H1 (cell line): ENCODE data around the gene YPEL4. TPM values are rescaled to one million over a fixed set of nuclear protein-coding genes. Genes with fewer than 3 reads are reported as not detected.

Experiments used
- CTCF ChIA-PET: fragments of 300-600 bp; sonication (Branson Sonifier 250); formaldehyde crosslinking; loops from one replicate; lab custom pipeline; 2021; ENCODE audit not compliant: partially characterized antibody; lab: Charles Lee
- POLR2A ChIA-PET: fragments of 300-600 bp; sonication (Branson Sonifier 250); formaldehyde crosslinking; loops from one replicate; lab custom pipeline; 2021; ENCODE audit warnings: inconsistent platforms; ENCODE audit not compliant: partially characterized antibody; lab: Charles Lee
- DNase-seq, 2 experiments: peaks; one replicate each; pipeline versions ENCODE4 v3.0.0 to v3.0.0-alpha.2; 2010 to 2022; ENCODE audit warnings: low spot score in 2 of 2, low read depth in 1 of 2, mixed read lengths in 1 of 2
- FAIRE-seq: peaks from 2 replicates; lab custom pipeline; 2011; peaks lifted over from hg19 to GRCh38; lab: Jason Lieb, UNC
- H2AFZ ChIP-seq: 2 replicates; pipeline ENCODE4 v1.8.1; 2012; ENCODE audit warnings: low read length, inconsistent platforms
- H2AK5ac ChIP-seq: 2 replicates; pipeline ENCODE4 v1.6.1; 2013; ENCODE audit warnings: low read depth, low read length
- H2BK120ac ChIP-seq: replicated peaks from 2 replicates; pipeline ENCODE3; 2013; ENCODE audit warnings: low read depth, low read length, inconsistent platforms
- H2BK12ac ChIP-seq: 2 replicates; pipeline ENCODE4 v1.6.1; 2013; ENCODE audit warnings: low read depth, low read length
- H2BK15ac ChIP-seq: 2 replicates; pipeline ENCODE4 v1.6.1; 2013; ENCODE audit warnings: low read length
- H2BK20ac ChIP-seq: 2 replicates; pipeline ENCODE4 v1.6.1; 2013; ENCODE audit warnings: low read length
- H2BK5ac ChIP-seq: 2 replicates; pipeline ENCODE4 v1.6.1; 2013; ENCODE audit warnings: low read depth, low read length
- H3K14ac ChIP-seq: 2 replicates; pipeline ENCODE4 v1.6.1; 2013; ENCODE audit warnings: inconsistent platforms; ENCODE audit not compliant: insufficient read length
- H3K18ac ChIP-seq: 2 replicates; pipeline ENCODE4 v1.6.1; 2013; ENCODE audit warnings: low read length; ENCODE audit errors: extremely low read depth
- H3K23ac ChIP-seq: 2 replicates; pipeline ENCODE4 v1.6.1; 2013; ENCODE audit warnings: inconsistent platforms; ENCODE audit not compliant: insufficient read length
- H3K23me2 ChIP-seq: 2 replicates; pipeline ENCODE4 v1.6.1; 2013; ENCODE audit warnings: low read depth, low read length
- H3K27ac ChIP-seq: 2 replicates; pipeline ENCODE4 v1.6.1; 2011; ENCODE audit warnings: low read depth, low read length, inconsistent platforms
- H3K27me3 ChIP-seq, 4 experiments: replicated peaks in 1 of 4; 1 replicate in 1 of 4; 2 replicates in 3 of 4; pipeline versions ENCODE4 v1.6.1 to v1.8.1; 2011 to 2013; ENCODE audit warnings: low read length in 3 of 4, mild to moderate bottlenecking in 3 of 4, inconsistent platforms in 2 of 4, mixed read lengths in 2 of 4, moderate library complexity in 1 of 4; ENCODE audit not compliant: control insufficient read depth in 3 of 4, insufficient read depth in 3 of 4; ENCODE audit errors: extremely low read depth in 1 of 4
- H3K36me3 ChIP-seq, 4 experiments: 2 replicates each; pipeline versions ENCODE4 v1.6.1 to v1.8.1; 2011 to 2013; ENCODE audit warnings: mild to moderate bottlenecking in 4 of 4, low read length in 3 of 4, moderate library complexity in 2 of 4, control low read depth in 1 of 4, inconsistent platforms in 1 of 4; ENCODE audit not compliant: insufficient read depth in 4 of 4, control insufficient read depth in 2 of 4
- H3K4ac ChIP-seq: replicated peaks from 2 replicates; pipeline ENCODE3; 2013; ENCODE audit warnings: low read length, low read depth, mixed read lengths, inconsistent platforms; ENCODE audit not compliant: insufficient read length
- H3K4me1 ChIP-seq, 4 experiments: replicated peaks in 1 of 4; 1 replicate in 1 of 4; 2 replicates in 3 of 4; pipeline versions ENCODE4 v1.6.1 to v1.8.1; 2011 to 2013; ENCODE audit warnings: low read length in 3 of 4, inconsistent platforms in 2 of 4, mixed read lengths in 1 of 4; ENCODE audit not compliant: insufficient read depth in 4 of 4, control insufficient read depth in 3 of 4
- H3K4me2 ChIP-seq, 2 experiments: 2 replicates each; pipeline versions ENCODE4 v1.6.1 to v1.8.1; 2011 to 2013; ENCODE audit warnings: low read depth in 2 of 2, low read length in 2 of 2, control low read depth in 1 of 2, inconsistent platforms in 1 of 2, mild to moderate bottlenecking in 1 of 2; ENCODE audit not compliant: insufficient read depth in 1 of 2
- H3K4me3 ChIP-seq, 4 experiments: fragments of 200-600, 300-600 bp in 1 of 4; sonication (generic), shearing (Covaris generic), sonication (Bioruptor Twin) in 1 of 4; 2 replicates each; pipeline versions ENCODE4 v1.5.1 to v1.8.1; 2011 to 2016; ENCODE audit warnings: low read length in 4 of 4, low read depth in 3 of 4, control low read depth in 2 of 4, inconsistent platforms in 2 of 4, mild to moderate bottlenecking in 2 of 4, mixed read lengths in 1 of 4, moderate library complexity in 1 of 4; ENCODE audit not compliant: insufficient read depth in 2 of 4; ENCODE audit errors: extremely low read depth in 1 of 4
- H3K56ac ChIP-seq: replicated peaks from 2 replicates; pipeline ENCODE3; 2013; ENCODE audit warnings: low read depth, mild to moderate bottlenecking, mixed read lengths, low read length, inconsistent platforms; ENCODE audit not compliant: insufficient read length
- H3K79me1 ChIP-seq: 2 replicates; pipeline ENCODE4 v1.6.1; 2013; ENCODE audit warnings: low read depth, low read length, control low read depth
- H3K79me2 ChIP-seq, 2 experiments: 2 replicates each; pipeline versions ENCODE4 v1.6.1 to v1.8.1; 2012 to 2013; ENCODE audit warnings: low read length in 2 of 2, mild to moderate bottlenecking in 2 of 2, inconsistent platforms in 1 of 2; ENCODE audit not compliant: insufficient read depth in 2 of 2, control insufficient read depth in 1 of 2
- H3K9ac ChIP-seq, 4 experiments: replicated peaks in 1 of 4; 1 replicate in 1 of 4; 2 replicates in 3 of 4; pipeline versions ENCODE4 v1.6.1 to v1.8.1; 2011 to 2013; ENCODE audit warnings: low read depth in 3 of 4, low read length in 3 of 4, control low read depth in 2 of 4, mild to moderate bottlenecking in 2 of 4, moderate library complexity in 2 of 4, inconsistent platforms in 1 of 4; ENCODE audit errors: extremely low read depth in 1 of 4
- H3K9me3 ChIP-seq, 2 experiments: 2 replicates each; pipeline versions ENCODE4 v1.6.1 to v1.8.1; 2012 to 2013; ENCODE audit warnings: mild to moderate bottlenecking in 2 of 2, moderate library complexity in 2 of 2, control low read depth in 1 of 2, inconsistent platforms in 1 of 2, low read depth in 1 of 2, low read length in 1 of 2, mixed read lengths in 1 of 2; ENCODE audit not compliant: insufficient read depth in 2 of 2
- H4K20me1 ChIP-seq, 2 experiments: replicated peaks in 1 of 2; 2 replicates each; pipeline versions ENCODE3 to v1.8.1; 2011 to 2013; ENCODE audit warnings: inconsistent platforms in 2 of 2, low read length in 2 of 2, mild to moderate bottlenecking in 1 of 2; ENCODE audit not compliant: insufficient read depth in 2 of 2, control insufficient read depth in 1 of 2
- H4K5ac ChIP-seq: 2 replicates; pipeline ENCODE4 v1.6.1; 2013; ENCODE audit warnings: low read length, low read depth, mixed read lengths, inconsistent platforms; ENCODE audit not compliant: insufficient read length
- H4K8ac ChIP-seq: 2 replicates; pipeline ENCODE4 v1.8.0; 2013; ENCODE audit warnings: mild to moderate bottlenecking, moderate library complexity, low read length, inconsistent platforms; ENCODE audit not compliant: insufficient read depth; ENCODE audit errors: extremely low read depth
- H4K91ac ChIP-seq: replicated peaks from 2 replicates; pipeline ENCODE3; 2013; ENCODE audit warnings: low read length, mixed read lengths, inconsistent platforms; ENCODE audit not compliant: insufficient read length
- ATF2 ChIP-seq: IDR thresholded peaks from 2 replicates; pipeline ENCODE4 v1.6.1; 2012; ENCODE audit warnings: low read length, inconsistent platforms
- ATF3 ChIP-seq: IDR thresholded peaks from 2 replicates; pipeline ENCODE4 v1.6.1; 2011; ENCODE audit warnings: low read depth, mild to moderate bottlenecking, low read length; ENCODE audit not compliant: insufficient read depth
- EP300 ChIP-seq, 2 experiments: IDR thresholded peaks; 1 replicate in 1 of 2; 2 replicates in 1 of 2; pipeline ENCODE4 v1.6.1; 2011 to 2012; ENCODE audit warnings: low read depth in 2 of 2, low read length in 2 of 2, mild to moderate bottlenecking in 2 of 2, borderline replicate concordance in 1 of 2, inconsistent platforms in 1 of 2, moderate library complexity in 1 of 2
- FOSL1 ChIP-seq: IDR thresholded peaks from 2 replicates; pipeline ENCODE4 v1.6.1; 2011; ENCODE audit warnings: mild to moderate bottlenecking, low read depth, low read length, moderate library complexity; ENCODE audit not compliant: insufficient read depth
- WGBS, 2 experiments: shearing (Covaris generic) in 1 of 2; methylation state at CpG; one replicate each; pipeline versions ENCODE4 v1.1.6 to v1.1.7; 2013 to 2015; ENCODE audit warnings: low lambda C conversion rate in 2 of 2, mixed read lengths in 2 of 2, inconsistent platforms in 1 of 2, low coverage in 1 of 2, missing lambda C conversion rate in 1 of 2; ENCODE audit not compliant: insufficient replicate concordance in 2 of 2, insufficient coverage in 1 of 2, insufficient read length in 1 of 2; ENCODE audit errors: extremely low coverage in 1 of 2, missing lambda C conversion rate in 1 of 2; 5-methylcytosine and 5-hydroxymethylcytosine counted together
- polyA plus RNA-seq, 7 experiments: library from polyadenylated mRNA; depleted of rRNA in 3 of 7; stranded (reverse) in 5 of 7; unstranded in 2 of 7; fragments of >200 nt in 5 of 7; fragments of 200-250 nt in 2 of 7; gene quantifications; 1 replicate in 5 of 7; 2 replicates in 1 of 7; 4 replicates in 1 of 7; pipeline versions ENCODE4 v1.2.1 to v1.2.3, GENCODE V29; 2011 to 2013; ENCODE audit warnings: missing spikeins in 2 of 7, mixed read lengths in 2 of 7
- total RNA-seq: library from RNA; stranded (reverse); fragmentation: NEBNext Ultra II Directional; extraction: Animal tissue kit (Norgen Biotek cat#: 25700); gene quantifications from 2 replicates; pipeline ENCODE4 v1.2.1, GENCODE V29; 2021

YPEL4 gene
- total and polyA plus RNA-seq, 2 of the 8 experiments (the other 6 are each of a cell fraction or from before 2014, with no cell fraction given), result 0.13 to 0.38 TPM

DNA sequence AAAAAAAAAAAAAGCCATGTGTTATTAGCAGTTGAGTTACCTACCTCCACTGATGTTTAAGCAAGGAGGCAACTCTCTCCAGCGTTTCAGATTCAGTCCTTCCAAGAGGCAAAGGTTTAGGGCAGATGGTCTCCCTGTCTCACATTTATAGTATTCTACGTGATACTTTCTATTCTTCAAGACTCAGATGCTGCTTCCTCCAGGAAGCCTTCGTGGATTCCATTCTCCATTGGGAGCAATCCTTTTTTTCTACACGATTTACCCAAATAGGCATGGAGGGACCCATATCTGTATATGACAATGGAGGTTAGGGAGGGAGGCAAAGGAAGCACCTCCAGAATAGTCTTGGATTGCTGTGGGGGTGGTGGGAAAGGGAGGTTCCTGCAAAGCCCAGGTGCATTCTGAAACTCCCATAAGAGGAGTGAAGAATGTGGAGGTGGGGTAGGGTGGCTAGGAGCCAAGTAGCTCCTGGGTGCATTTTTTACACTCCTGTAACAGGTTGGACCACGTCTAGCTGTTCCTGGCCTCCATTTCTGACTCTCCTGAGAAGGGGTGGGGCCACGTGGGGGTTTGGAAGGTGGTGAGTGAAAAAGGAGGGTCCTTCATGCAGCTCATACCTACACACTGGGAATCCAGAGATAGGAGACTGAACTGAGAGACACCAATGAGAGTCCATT, 16.2 kb downstream of the YPEL4 start:
- FAIRE-seq (no peak), DNase-seq (no peak)
- H3K36me3 ChIP-seq, result no peaks in the 10 kb centered on the region
- H2AFZ ChIP-seq, result no peak overlapping the region
- no peak overlapping the region for H2BK15ac ChIP-seq
- ChIA-PET CTCF (interaction anchor here (0.7 to 3.7 kb wide), 7 partner anchors 11 to 175 kb away, joined by 3 to 15 read pairs (median 4); partner anchors contain the start of gene UBE2L6), POLR2A (interaction anchor here (1.1 to 29.6 kb wide), 7 partner anchors 7 to 70 kb away, joined by 3 to 1546 read pairs (median 24); partner anchors contain the start of genes CLP1, SERPING1, UBE2L6 and YPEL4)
- H4K8ac ChIP-seq, result no peak overlapping the region
- H3K4me1 ChIP-seq, result peaks cover 4 to 10% (median 8%) of the 10 kb centered on the region in 4 experiments
- no peak overlapping the region for H2AK5ac ChIP-seq
- no peak overlapping the region for H3K23ac ChIP-seq
- WGBS, 2 experiments, result 93% methylated on average over 6 of the region's 6 CpGs; no CpG with 5 or more reads in 1 of the 2 experiments
- H3K18ac ChIP-seq, result no peak overlapping the region
- no peak overlapping the region for H3K4ac ChIP-seq
- H3K9ac ChIP-seq, result no peak overlapping the region
- no peaks in the 10 kb centered on the region; a peak in 1 of 7 replicates for H3K27me3 ChIP-seq
- H2BK20ac ChIP-seq, result no peak overlapping the region
- H3K56ac ChIP-seq, result no peak overlapping the region
- H3K79me2 ChIP-seq, result peaks cover 0 to 3% of the 10 kb centered on the region in 2 experiments; a peak in 2 of 4 replicates
- H3K79me1 ChIP-seq, result no peaks in the 10 kb centered on the region
- no peak overlapping the region; the same call in 1 of the 2 replicates for H2BK12ac ChIP-seq
- no peaks in the 10 kb centered on the region for H3K9me3 ChIP-seq
- H2BK5ac ChIP-seq, result no peak overlapping the region
- H3K27ac ChIP-seq, result no peak overlapping the region
- H4K5ac ChIP-seq, result no peak overlapping the region
- no peak overlapping the region for H4K91ac ChIP-seq
- no peak overlapping the region for H3K4me3 ChIP-seq
- H4K20me1 ChIP-seq, result no peaks in the 10 kb centered on the region
- TF ChIP-seq ATF3 (no peak), FOSL1 (no peak), ATF2 (no peak), EP300 (IDR thresholded peaks at IDR 0.05; ENCODE audit: borderline replicate concordance in 1 of 2, low read depth in 2 of 2, low read length in 2 of 2) (no peak)
- H3K14ac ChIP-seq, result no peak overlapping the region
- H3K23me2 ChIP-seq, result peaks cover 5% of the 10 kb centered on the region; the same call in 1 of the 2 replicates
- no peak overlapping the region for H3K4me2 ChIP-seq
- no peak overlapping the region for H2BK120ac ChIP-seq
